GM18526 (cell line): ENCODE results near the gene RBM5.

ENCODE experiments used
- POLR2A ChIP-seq: IDR thresholded peaks from 3 replicates; pipeline ENCODE4 v1.6.1; 2011; ENCODE audit not compliant: insufficient read length; ENCODE audit errors: extremely low read depth

The RBM5 gene

GRCh38 chr3:50088725-50089608, at the start of gene RBM5:
TSS of gene RBM5 (plus strand) at chr3:50088919. CDS start at chr3:50090435, 1,516 bp downstream.
- TF ChIP-seq POLR2A: peak; percentile 85

GRCh38 chr3:50044976-50045375, 43.7 kb upstream of the RBM5 start:
- TF ChIP-seq POLR2A: no peak

GRCh38 chr3:50047426-50047825, 41.3 kb upstream of the RBM5 start:
- no peak for TF ChIP-seq POLR2A

GRCh38 chr3:50050361-50050760, 38.4 kb upstream of the RBM5 start:
- TF ChIP-seq POLR2A: no peak

GRCh38 chr3:50057756-50058155, 31.0 kb upstream of the RBM5 start:
- TF ChIP-seq POLR2A: no peak

GRCh38 chr3:50068134-50068533, 20.6 kb upstream of the RBM5 start:
- no peak for TF ChIP-seq POLR2A

GRCh38 chr3:50078091-50078490, 10.6 kb upstream of the RBM5 start:
- no peak for TF ChIP-seq POLR2A

GRCh38 chr3:50078622-50079021, 10.1 kb upstream of the RBM5 start:
- no peak for TF ChIP-seq POLR2A

GRCh38 chr3:50089609-50089945, 858 bp downstream of the RBM5 start:
- no peak for TF ChIP-seq POLR2A

GRCh38 chr3:50090984-50091383, 2.3 kb downstream of the RBM5 start:
- no peak for TF ChIP-seq POLR2A

GRCh38 chr3:50095352-50095998, 6.8 kb downstream of the RBM5 start:
- no peak for TF ChIP-seq POLR2A

GRCh38 chr3:50100386-50100785, 11.7 kb downstream of the RBM5 start:
- no peak for TF ChIP-seq POLR2A

GRCh38 chr3:50100956-50101845, 12.5 kb downstream of the RBM5 start:
- no peak for TF ChIP-seq POLR2A

- peak; percentile 11 for TF ChIP-seq POLR2A
Observed at GRCh38 chr3:50102558-50102957, 13.8 kb downstream of the RBM5 start.

GRCh38 chr3:50111757-50112156, 23.0 kb downstream of the RBM5 start:
- no peak for TF ChIP-seq POLR2A

GRCh38 chr3:50112462-50112861, 23.7 kb downstream of the RBM5 start:
- TF ChIP-seq POLR2A: no peak

- TF ChIP-seq POLR2A: no peak
Observed at GRCh38 chr3:50117120-50117519, 28.4 kb downstream of the RBM5 start.
